ENCODE measurements around the gene RBM33.
A peak's percentile ranks its signal among the peaks of the same experiment; 100 is the strongest.

The RBM33 gene

GRCh38 chr7:155747209-155747608 lies 102.7 kb downstream of the RBM33 start:
- no peak for DNase-seq

DNA sequence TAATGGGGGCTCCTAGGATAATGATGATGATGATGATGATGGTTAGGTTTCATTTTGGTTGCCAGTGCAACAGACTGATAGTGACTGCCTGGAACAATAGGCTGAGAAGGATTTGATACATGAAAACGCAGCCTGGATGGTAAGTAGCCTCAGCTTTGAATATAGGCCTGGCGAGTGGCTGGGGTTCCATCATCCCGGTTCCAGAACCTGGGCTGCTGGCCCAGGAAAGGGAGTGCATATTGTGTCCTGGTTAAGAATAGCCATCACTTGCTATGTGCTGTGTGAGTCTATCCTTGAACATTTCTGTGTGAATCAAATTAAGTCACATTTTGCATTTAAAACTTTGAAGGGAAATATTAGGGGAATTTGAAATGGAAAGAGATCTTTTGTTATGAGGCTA lies 105.1 kb downstream of the RBM33 start:
- peak in 1 of 14 donors; percentile 82 for DNase-seq

DNA sequence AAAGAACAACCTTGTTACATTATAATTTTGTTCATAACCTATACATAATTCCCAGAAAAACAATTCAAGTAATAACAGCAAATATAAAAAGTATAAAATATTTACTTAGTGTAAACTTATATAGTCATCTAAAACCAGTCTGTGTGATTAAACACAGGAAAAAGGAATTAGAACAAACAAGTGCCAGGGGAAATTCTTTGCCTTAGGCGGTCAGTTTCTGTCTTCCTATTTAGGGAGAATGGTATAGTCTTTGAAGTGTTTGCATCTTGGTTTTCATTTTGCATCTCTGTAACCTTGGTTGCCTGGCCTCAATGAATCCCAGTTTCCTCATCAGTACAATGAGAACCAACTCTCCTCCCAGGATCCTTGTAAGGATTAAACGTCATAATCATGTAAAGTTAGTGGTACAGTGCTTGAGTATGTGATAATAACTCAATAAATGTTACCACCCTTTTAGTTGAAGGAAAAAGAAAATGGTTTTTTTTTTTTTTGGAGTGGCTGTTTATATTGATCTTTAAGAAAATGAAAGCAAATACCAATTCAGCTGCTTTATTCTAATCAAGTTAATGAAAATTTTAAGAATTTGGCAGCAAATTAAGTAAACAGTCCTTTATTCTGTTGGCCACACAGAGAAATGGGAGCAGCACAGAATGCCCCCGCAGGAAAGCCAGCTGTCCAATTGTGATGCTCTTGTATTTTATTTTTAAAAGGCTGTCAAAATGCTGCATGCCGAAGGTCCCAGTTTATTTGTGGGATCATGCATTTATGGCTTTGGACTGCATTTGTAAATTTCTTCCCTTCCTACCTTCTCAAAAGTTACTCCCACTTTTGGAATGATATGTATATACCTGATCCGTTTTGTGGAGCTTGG lies 106.0 kb downstream of the RBM33 start:
- peak in 1 of 14 donors; percentile 77 for DNase-seq

- DNase-seq = no peak
These were observed 106.9 kb downstream of the RBM33 start for GRCh38 chr7:155751409-155751808.

- DNase-seq = peak in 1 of 14 donors; percentile 28
These were observed 108.4 kb downstream of the RBM33 start for GRCh38 chr7:155752756-155753445.

- DNase-seq = peak in 1 of 14 donors; percentile 76
These were observed 109.0 kb downstream of the RBM33 start for GRCh38 chr7:155753446-155753965.

GRCh38 chr7:155754165-155754564 lies 109.7 kb downstream of the RBM33 start:
- no peak for DNase-seq

DNA sequence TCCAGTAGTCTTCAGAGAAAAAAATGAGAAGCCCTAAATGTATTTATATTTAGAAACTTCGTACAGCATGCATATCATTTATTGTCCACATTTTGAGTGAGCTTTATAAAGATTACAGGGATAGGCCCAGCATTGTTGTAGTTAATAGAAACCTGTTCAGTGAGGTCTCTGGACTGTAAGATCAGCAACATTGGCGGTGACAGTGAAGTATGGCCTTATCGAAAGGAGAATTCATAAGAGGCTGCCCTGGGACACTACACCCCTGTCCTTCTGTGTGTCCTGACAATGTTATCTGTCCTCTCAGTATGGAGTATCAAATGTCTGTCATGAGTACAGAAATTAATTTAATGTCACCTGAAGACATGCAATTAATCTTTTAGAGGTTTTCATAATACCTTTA lies 110.6 kb downstream of the RBM33 start:
- DNase-seq = no peak

DNA sequence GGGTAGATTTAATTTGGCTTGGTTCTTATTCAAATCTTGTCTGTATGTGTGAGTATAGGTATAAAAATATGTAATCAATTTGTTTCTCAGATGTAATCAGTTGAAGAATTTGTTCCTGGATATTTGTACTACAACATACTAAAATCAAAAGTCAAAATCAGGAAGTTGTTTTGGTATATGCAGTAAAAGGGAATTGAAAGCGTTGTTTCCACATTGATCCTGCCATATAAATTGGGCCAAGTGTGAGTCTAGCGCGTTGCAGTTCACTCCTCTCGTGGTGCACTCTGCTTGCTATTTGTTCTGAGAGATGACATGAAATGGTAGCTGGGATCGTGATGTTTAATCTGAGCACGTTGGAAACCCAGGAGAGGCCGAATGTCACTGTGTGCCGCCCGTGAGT lies 111.9 kb downstream of the RBM33 start:
- no peak for DNase-seq

DNA sequence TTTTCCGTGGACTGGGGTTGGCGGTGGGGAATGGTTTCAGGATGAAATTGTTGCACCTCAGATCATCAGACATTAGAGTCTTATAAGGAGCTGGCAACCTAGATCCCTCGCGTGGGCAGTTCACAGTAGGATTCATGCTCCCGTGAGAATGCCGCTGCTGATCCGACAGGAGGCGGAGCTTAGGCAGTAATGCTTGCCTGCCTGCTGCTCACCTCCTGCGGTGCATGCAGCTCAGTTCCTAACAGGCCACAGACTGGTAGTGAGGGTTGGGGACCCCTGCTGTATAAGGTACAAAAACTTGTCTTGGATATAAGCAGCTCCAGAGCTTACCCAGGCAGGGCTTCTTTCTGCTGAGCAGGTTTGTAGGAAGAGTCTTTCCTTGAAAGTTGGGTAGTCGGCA lies 113.9 kb downstream of the RBM33 start:
- no peak for DNase-seq

- DNase-seq = no peak
These were observed 115.4 kb downstream of the RBM33 start for GRCh38 chr7:155759740-155760430.

DNA sequence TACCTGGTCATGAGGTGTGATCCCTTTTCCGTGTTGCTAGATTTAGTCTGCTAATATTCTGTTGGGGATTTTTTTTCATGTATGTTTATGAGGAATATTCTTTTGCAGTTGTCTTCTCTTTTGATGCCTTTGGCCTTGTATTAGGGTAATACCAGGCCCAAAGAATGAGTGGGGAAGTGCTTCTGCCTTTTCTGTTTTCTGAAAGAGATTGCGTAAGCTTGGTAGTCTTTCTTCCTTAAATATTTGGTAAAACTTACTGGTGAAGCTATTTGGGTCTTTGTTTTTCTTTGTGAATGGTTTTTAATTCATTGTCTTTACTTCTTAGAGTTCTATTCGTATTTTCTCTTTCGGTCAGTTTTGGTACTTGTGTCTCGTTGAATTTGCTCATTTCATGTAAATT lies 116.7 kb downstream of the RBM33 start:
- no peak for DNase-seq

GRCh38 chr7:155762036-155762435 lies 117.6 kb downstream of the RBM33 start:
- no peak for DNase-seq

GRCh38 chr7:155762655-155763054 lies 118.2 kb downstream of the RBM33 start:
- DNase-seq = peak in 1 of 14 donors; percentile 15

DNA sequence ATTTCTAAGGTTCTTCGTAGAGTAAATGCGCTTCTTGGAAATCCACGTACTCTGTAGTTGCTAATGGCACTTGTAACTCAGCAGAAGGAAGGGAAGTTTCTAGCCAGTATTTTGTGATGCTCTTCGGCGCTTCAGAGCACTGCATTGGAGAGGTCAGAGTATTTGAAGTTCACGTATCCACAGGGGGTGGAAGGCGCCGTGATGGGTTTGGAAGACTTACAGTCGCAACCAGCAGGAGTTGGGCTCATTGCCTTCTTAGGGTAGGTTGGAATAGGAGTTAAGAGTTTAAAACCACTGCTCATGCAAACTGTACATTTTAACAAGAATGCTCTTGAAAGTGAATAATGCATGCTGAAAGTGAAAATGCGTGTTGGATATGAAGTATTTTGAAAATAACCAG lies 118.7 kb downstream of the RBM33 start:
- DNase-seq = no peak

DNA sequence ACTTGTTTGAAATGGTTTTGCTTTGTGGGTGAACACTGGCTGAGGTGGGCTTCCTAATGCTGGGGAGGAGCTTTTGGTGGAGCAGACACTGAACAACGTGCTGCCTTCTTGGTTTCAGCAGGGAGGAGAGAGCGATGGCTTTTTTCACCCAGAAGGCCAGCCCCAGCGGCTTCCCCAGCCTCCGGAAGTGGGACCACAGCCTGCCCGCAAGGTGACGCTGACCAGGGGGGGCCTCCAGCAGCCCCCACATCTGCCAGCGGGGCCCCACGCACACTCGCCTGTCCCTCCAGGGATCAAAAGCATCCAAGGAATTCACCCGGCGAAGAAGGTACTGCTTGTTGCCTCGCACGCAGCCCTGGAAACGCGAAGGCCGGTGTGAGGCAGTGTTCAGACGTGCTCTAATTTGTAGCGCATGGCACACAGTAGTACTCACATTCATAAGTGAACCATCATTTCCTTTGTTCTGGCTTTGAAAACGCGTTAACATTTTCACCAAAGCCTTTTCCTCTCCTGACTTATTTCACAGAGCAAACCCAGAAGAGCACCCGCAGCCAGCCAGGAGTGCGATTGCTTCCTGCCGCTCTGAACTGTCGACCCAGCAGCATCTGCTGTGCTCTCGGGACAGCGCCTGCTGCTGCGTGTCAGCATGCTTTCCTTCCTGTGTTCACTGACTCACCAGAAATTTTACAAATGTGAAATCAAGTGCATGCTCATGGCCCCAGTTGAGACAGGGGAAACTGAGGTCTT lies 119.4 kb downstream of the RBM33 start:
- peak in 1 of 14 donors; percentile 20 for DNase-seq

- no peak for DNase-seq
These were observed 120.0 kb downstream of the RBM33 start for GRCh38 chr7:155764438-155764793.

- DNase-seq = no peak
These were observed 121.0 kb downstream of the RBM33 start for GRCh38 chr7:155765458-155765857.

- DNase-seq = no peak
These were observed 121.9 kb downstream of the RBM33 start for GRCh38 chr7:155766386-155766785.

DNA sequence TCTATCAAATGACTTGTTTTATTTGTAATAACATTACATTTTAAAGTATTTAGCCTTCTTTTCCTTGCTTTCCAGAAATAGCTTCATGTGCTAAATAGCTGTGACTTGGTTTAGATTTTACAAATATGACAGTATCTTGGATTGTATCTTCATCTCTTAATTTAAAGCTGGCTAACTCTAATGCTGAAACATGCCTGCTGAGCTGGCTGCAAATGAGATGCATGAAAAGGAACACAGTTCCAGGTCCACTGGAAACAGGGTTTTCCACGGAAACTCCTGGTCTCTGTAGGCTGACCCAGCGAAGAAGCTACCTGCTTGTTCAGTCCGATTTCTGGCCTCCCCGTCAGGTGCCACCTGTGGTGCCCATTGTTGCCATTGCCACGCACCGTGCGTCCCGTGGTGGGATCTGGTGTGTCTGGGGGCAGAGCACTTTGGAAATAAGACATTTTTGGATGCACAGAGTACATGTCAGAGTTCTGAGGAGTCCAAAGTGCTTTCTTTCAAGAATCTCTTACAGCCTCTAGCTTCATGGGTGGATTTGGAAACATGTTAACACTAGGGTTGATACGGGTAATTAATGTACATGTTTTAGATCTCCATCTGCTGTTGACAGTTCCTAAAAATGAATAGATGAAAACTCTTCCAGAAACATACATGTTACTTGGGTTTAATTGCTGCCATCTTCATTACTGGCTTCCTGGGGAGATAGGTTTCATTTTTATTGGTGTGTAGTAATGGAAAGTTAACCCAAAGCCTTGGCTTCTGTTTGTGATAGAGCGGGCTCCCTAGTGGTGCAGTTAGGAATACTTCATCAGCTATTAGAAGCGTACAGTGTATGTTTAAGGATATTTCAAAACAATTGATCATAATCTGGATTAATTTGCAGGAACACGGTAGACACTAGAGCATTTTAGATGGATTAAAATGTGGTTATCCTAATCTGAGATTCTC lies 122.8 kb downstream of the RBM33 start:
- DNase-seq = no peak

DNA sequence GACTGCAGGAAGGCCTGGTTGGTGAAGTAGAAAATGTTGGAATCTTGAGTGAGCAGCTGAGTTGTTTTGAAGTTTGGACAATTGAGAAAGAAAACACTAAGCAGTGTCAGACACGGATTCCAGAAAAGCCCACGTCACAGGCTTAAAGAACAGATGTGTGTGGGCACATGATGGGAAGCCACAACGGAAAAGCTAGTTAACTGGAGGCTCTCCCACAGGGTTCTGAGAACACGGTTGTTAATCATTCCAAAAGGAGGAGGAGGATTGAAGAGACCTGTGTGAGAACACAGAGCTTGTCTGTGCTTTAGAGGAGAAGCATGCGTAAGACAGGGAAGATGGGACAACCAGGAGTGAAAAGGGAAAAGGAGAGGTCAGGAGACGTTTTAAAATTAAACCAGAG lies 125.2 kb downstream of the RBM33 start:
- DNase-seq = no peak
